ENCODE results near the gene INTS7.
"Not testable (repeated sequence)": the region's sequence is repeated elsewhere in the genome, so short reads cannot be mapped to it uniquely, and the experiment has no call there.

The INTS7 gene

DNA sequence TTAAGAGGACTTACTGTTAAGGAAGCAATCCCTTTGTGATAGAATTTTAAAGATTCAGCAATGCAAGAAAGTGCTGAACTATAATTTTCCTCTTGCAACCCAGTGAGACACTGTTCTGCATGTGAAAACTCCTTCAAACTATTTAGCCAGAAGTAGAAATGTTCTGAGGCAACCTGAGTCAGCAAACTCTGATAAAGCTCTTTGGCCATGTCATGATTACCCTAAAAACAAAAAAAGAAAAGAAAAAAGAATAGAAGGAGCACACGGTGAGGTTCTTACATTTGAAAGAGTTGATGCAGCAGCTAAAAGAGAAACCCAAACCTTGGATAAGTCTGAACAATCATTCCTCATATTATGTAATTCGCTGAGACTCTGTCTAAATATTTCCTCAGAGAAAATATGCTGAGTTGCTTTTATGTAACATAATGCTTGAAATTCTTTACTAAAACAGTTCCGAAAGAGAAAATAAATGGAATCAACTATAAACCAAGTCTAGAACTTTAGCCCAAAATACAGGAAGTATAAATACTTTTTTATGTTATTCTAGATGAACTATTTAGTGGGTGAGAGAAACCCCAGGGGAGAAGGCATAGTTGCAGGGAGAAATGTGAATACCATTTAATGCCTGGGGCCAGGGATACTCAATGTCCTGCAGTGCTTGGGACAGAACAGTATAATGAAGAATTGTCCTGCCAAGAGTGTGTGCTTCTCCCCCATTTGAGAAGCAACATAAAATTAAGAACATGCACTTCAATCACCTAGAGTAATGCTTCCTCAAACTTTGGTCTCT, 60.0 kb downstream of the INTS7 start:
- no peak for DNase-seq (ENCODE audit: low spot score)

DNA sequence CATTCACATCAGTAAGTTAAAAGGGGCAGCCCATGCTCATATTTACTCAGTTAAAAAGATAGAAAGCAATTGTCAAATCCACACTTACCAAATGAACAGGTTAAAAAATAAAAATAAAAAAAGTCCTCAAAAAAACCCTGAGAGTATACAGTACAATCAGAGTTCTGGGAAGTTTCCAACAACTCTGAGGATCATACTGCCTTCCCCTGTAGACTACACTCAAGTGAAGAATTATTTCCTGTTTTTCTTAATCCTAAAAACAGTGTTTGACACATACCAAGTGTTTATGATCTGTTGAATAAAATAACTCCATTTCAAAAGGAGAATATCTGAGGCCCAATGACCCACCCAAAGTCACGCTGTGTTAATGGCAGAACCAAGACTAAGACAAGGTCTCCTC, 61.8 kb downstream of the INTS7 start:
- no peak for DNase-seq (ENCODE audit: low spot score)

DNA sequence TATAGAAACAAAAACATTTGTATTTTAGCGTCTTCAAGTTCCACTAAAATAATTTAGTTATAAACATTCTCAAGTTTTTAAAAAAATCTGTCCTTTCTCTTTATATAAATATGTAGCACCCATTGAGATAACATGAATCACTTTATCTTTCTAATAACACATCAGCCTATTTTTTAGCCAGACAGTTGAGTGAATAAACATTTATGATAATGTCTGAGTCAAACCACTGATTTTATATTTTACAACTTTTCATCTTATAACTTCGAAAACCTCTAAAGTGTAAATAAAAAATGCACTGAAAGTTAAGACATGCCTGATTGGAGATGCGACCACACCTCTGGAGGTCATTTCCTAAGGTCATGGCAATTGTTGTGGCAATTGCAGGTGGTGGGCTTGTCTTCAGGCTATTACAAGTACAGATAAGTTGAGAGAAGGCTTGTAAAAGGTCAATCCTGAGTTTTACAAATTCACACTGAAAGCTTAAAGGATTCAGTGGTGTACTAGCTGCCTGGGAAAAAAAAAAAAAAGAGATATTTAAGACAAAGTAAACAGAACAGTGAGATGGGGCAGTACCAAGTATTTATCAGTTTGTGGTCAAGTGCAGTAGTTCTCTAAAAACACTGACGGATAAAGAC, 67.0 kb downstream of the INTS7 start:
- no peak for DNase-seq (ENCODE audit: low spot score)

DNA sequence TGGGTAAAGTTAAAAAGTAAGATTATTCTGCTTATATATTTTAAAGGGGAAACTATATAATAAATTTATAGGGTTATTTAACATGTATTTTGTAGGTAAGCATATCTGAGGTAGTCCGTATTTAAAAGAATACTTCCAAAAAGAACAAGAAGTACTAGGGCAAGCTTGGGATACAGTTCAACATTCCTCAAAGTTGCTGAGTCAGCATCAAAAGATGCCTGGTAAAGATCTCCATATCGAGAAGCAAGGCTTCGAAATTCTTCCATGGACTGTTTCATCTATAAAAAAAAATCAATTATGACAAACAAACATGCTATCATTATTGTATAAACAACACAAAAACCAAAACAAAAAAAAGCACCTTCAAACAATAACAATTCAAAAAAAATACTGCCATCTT, 67.7 kb downstream of the INTS7 start:
- no peak for DNase-seq (ENCODE audit: low spot score)

DNA sequence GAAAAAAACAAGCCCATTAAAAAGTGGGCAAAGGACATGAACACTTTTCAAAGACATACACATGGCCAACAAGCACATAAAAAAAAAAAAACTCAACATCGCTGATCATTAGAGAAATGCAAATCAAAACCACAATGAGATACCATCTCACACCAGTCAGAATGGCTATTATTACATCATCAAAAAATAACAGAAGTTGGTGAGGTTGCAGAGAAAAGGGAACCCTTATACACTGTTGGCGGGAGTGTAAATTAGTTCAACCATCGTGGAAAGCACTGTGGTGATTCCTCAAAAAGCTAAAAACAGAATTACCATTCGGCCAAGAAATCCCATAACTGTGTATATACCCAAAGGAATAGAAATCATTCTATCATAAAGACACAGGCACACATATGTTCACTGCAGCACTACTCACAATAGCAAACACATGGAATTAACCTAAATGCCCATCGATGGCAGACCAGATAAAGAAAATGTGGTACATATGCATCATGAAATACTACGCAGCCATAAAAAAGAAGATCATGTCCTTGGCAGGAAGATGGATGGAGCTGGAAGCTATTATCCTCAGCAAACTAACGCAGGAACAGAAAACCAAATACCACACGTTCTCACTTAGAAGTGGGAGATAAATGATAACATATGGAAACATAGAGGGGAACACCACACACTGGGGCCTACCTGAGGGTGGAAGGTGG, 70.1 kb downstream of the INTS7 start:
- DNase-seq (ENCODE audit: low spot score) = no peak

DNA sequence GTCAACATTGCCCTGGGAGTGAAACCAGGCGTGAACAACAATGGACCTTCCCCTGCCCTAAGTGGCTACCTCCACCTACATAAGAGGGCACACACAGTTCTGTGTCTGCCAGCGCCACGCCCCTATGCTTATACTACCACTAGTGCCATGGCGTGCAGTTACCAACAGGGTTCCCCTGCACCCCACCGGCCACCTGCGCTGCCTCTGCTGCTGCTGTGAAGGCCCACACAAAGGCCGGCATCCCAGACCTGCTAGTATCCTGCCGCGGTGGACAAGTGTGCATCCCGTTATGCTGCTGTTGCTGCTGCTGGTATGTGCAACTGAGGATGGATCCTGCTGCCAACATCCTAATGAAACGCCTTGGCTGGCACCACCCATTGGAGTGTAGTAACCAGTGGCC, 75.7 kb downstream of the INTS7 start:
- no peak for DNase-seq (ENCODE audit: low spot score)

DNA sequence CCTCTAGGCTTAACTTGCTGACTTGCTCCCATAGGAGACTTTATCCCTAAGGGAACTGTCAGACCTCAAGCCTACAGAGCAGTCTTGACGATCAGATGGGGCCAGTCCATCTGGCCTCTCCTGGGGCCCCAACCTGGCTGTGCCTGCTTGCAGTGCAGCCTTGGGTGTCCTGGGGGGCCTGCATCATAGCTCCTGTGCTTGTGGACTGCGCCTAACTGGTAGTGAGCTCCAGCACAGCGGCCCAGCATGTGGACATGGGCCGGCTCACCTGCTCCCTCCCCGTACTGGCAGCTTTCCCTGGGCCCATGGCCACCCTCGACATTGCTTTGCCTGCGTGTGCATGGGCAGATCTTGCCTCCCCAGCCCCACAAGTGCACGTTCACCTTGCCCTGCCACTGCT, 76.1 kb downstream of the INTS7 start:
- DNase-seq (ENCODE audit: low spot score) = no peak

DNA sequence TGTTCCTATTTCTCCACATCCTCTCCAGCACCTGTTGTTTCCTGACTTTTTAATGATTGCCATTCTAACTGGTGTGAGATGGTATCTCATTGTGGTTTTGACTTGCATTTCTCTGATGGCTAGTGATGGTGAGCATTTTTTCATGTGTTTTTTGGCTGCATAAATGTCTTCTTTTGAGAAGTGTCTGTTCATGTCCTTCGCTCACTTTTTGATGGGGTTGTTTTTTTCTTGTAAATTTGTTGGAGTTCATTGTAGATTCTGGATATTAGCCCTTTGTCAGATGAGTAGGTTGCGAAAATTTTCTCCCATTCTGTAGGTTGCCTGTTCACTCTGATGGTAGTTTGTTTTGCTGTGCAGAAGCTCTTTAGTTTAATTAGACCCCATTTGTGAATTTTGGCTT, 81.3 kb downstream of the INTS7 start:
- not testable (repeated sequence) for DNase-seq (ENCODE audit: low spot score)

DNA sequence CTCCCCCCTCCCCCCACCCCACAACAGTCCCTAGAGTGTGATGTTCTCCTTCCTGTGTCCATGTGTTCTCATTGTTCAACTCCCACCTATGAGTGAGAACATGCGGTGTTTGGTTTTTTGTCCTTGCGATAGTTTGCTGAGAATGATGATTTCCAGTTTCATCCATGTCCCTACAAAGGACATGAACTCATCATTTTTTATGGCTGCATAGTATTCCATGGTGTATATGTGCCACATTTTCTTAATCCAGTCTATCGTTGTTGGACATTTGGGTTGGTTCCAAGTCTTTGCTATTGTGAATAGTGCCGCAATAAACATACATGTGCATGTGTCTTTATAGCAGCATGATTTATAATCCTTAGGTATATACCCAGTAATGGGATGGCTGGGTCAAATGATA, 81.8 kb downstream of the INTS7 start:
- not testable (repeated sequence) for DNase-seq (ENCODE audit: low spot score)

DNA sequence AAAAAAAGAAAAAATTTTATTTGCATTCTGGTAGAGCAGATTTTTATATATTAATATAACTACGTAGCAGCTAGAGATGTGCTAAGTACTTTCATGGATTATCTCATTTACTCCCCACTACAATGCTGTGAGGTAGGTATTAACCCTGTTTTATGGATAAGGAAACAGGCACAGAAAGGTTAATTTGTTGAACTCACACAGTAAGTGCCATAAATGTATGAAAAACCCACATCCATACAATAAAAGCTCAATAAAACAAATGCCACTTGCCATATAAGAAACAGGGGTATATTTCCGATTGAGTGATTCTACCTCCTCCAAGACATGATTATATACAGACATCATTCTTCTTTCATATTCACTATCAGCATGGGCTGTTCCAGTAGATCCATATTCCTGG, 83.1 kb downstream of the INTS7 start:
- DNase-seq (ENCODE audit: low spot score) = no peak

DNA sequence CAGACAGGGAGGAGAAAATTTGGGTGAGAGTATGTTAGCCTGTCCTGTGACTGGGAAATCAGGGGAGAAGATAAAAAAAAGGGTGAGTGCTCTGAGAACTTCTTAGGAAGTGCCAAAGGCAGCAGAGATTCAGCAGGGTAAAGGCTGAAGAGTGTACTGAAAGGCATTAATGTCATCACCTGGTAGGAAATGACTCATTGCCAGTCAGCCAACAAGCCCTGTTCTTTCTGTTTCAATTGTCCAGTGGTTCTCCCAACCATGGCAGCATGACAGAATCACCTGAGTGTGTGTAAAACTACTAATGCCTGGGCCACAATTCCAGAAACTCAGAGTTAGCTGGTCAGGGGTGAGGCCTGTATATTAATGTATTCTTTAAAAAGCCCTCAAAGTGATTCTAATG, 83.5 kb downstream of the INTS7 start:
- DNase-seq (ENCODE audit: low spot score) = no peak

DNA sequence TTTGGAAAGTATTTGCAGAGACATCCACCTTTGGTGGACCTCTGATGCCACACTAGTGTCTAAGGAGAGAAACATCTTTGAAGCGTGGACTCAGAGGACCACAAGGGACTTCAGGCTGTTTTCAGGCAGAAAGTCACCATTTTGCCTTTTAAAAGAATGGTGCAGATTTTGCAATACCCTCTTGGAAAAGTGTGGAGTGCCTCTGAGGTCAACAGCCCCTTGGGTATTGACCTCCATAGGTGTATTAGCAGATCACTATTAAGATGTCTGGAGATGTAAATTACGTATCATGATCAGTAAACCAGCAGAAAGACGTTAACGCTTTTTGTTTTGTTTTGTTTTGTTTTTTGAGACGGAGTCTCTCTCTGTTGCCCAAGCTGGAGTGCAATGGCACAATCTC, 87.0 kb downstream of the INTS7 start:
- no peak for DNase-seq (ENCODE audit: low spot score)

DNA sequence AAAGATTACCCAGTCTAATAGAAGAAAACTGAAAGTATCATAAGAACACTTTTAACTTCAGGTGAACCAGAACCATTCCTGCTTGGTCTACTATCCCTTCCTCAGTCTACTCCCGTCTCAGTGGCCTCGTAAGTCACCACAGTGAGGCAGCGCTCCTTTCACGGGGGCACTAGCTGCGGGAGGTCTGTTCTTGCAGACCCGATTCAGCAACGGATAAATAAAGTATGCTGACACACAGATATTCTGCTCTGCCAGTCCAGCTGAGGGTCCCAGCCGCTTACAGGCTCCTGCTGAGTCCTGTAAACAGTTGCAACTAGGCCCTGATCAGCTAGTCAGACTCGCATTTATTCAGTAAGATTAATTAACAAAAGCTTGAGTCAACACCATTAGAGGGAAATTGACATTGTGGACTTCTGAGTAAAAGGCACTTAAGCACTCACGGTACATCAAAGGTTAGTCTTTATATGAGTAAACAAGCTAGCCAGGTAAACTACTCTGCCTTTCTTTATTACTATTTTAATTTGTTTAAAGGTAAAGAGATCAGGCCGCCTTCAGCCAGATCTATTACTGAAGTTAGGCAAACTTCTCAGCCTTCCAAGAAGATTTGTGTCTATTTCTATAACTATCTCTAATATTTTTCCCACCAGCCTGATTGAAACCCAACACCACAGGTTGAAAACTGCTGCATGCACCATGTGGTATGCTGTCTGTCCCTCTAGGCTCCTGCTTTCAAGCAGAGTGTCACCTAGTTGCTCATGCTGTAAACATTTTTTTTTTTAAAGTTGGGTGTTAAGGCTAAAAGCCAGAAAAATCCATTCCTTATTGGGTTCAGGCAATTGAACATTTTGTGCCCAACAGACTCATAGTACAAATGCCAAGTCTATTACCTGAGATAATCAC, 87.7 kb downstream of the INTS7 start:
- DNase-seq (ENCODE audit: low spot score) = no peak

DNA sequence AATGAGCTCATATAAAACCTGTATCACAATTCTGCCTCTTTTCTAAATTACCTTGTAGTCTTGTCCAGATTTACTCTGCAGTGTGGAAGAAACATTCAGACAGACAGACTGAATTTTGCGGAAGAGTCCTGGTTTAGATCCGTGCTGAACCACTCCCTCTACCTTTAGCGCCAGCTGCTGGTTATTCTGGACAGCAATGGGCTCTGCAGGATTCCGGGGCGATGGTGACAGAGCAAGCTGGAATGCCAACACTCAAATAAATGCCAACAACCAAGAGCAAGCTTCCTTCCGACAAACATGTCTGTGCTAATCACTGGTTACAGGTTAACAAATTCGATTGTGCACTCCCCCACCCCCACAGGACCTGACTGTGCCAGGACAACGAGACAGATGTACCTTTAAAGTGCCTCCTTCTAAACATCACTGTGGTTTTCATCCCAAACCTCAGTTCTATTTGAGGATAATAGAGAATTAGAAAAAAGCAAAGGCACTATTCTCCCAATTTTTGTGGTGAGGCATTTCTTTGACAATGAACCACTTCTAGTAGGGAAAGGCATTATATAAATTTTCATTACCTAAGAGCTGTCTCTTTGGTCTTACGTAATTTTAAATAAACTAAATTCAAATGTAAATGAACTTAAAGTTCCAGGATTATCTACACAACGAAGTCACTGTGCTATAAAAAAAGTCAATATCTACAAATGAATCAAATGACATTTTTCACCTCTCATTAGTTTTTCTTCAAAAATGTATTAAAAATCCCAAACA, 90.4 kb downstream of the INTS7 start:
- peak; percentile 70 for DNase-seq (ENCODE audit: low spot score)

DNA sequence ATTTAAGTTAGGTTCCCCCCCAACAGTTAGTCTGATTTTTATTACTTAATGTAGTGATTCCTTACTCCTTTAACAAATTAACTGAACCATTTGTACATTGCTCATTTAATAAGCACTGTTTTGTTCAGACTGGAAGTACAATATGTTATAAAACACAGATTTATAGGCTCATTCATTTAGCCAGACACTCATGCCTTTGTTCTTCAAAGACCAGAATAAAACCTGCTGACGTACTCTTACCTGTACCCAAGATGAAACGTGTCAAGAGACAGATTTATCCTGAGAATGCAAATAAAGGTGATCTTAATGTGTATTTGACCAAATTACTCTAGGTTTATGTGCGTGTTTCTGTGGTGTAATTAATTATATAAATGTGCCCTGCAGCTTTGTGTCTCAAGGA, 92.8 kb downstream of the INTS7 start:
- DNase-seq (ENCODE audit: low spot score) = no peak

DNA sequence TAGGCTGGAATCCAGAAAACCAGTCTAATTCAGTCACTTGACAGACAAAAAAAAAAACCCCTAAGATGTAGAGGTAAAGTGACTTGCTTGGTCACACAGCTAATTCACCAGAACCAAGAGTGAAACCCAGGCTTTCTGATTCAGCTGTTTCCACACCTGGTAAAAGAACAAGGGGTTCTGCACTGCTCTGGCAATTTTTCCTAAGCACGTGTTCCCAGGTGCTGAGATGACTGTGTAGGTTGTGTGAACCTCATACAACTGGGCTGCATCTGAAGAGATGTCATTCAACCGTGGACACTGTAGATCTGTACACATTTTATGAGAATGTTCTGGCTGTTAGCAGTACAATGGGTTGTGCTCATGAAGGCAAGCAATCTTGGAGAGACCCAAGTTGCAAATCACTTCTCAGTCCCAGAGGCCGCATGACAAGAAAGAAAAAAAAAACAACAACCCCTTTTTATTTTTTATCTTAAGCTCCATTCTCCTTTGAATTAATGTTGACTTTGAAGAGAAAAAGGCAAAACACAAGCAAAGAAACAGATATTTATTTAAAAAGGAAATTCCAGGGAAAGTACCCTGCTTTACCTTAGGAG, 95.4 kb downstream of the INTS7 start:
- no peak for DNase-seq (ENCODE audit: low spot score)

DNA sequence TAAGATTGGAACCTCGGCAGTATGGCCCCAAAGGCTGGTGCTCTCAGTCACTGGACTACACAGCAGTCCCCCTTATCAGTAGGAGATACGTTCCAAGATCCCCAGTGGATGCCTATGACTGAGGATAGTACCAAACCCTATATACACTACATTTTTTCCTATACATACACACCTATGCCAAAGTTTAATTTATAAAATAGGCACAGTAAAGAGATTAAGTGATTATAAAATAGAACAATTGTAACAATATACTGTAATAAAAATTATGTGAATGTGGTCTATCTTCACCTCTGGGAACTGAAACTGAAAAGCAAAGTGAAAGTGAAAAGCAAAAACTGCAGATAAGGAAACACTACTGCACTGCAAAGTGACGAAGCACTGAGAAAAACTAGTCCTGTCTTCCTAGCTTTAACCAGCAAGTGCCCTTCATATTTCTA, 96.8 kb downstream of the INTS7 start:
- DNase-seq (ENCODE audit: low spot score) = no peak

DNA sequence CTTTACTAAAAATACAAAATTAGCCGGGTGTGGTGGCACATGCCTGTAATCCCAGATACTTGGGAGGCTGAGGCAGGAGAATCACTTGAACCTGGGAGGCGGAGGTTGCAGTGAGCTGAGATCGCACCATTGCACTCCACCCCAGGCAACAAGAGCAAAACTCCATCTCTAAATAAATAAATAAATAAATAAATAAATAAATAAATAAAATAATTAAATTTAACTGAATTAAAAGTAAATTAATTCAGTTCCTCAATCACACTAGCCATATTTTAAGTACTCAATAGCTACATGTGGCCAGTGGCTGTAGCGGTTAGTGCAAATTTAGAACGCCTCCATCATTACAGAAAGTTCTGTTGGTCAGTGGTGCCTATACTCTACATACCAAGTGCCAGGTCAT, 97.9 kb downstream of the INTS7 start:
- DNase-seq (ENCODE audit: low spot score) = not testable (repeated sequence)

DNA sequence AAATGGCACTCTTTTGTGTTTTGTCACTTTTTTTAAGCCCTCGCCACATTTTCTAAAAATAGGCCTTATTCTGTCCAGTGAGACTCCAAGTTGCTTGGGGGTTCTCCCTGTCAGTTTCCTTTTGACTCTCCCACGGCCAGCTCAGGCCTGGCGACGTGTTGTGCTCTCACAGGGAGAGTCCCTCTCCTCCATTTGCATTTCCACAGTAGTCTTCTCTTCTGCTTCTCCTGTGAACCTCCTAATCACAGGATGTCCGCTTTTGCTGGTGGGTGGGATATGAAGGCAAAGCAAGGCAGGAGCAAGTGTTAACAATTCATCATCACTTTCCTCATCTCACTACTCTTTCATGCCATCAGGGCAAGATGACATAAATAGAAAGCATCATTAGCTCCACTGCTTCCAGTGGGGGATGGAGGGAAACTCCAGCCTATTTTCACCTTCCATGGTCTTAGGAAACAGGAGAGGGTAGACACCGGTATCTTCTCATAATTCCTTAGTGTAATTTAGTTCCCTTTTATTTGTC, 99.8 kb downstream of the INTS7 start:
- no peak for DNase-seq (ENCODE audit: low spot score)

DNA sequence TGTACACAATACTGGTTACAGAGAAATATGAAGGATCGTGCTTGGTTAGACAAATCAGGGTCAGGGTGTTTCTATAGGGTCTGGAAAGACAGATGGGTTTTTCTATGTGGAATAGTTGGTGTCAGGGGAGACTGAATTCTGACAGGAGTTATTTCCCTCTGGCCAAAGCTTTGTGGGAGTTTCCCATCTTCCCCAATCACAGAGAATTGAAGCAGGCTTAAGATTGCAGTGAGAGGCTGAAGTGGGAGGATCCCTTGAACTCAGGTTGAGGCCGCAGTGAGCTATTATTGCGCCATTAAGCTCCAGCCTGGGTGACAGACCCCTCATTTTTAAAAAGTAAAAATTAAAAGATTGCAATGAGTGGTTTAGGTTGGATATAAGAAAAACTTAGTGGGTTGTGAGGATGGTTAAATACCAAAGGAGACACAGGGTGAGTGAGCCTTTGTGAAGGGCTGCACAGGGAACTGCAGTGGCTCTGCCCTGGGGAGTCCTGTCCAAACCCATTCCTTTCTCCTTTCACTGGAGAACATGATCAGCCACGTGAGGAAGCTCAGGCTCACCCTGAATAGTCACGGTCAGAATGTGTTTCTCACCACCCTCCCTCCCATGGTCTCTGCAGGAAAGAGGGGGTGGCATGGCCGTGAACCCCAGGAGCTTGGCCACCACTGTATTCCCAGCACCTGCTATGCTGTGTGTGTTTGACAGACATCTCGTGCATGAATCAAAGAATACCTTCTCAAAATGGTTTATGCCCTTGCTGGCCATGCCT, 101.2 kb downstream of the INTS7 start:
- no peak for DNase-seq (ENCODE audit: low spot score)
